Suprapubic skin (tissue), 4 donors: ENCODE measurements around the gene PTP4A2. TPM values are rescaled to one million over a fixed set of nuclear protein-coding genes. Genes with fewer than 3 reads are reported as not detected.
"Not testable (repeated sequence)": the region's sequence is repeated elsewhere in the genome, so short reads cannot be mapped to it uniquely, and the experiment has no call there.

Experiments
- DNase-seq, 2 donors: peaks; one replicate each; pipeline ENCODE4 v3.0.0-alpha.2; 2019; ENCODE audit warnings: low spot score in 2 of 2
- H3K27ac ChIP-seq: fragments of 200-600 bp; sonication (generic); one replicate; pipeline ENCODE4 v1.5.1; 2019
- H3K27me3 ChIP-seq: fragments of 200-600 bp; sonication (generic); one replicate; pipeline ENCODE4 v1.5.1; 2019
- H3K36me3 ChIP-seq: fragments of 200-600 bp; sonication (generic); one replicate; pipeline ENCODE4 v1.5.1; 2019
- H3K4me1 ChIP-seq: fragments of 200-600 bp; sonication (generic); one replicate; pipeline ENCODE4 v1.5.1; 2019
- H3K4me3 ChIP-seq: fragments of 200-600 bp; sonication (generic); one replicate; pipeline ENCODE4 v1.5.1; 2019; ENCODE audit warnings: mild to moderate bottlenecking
- H3K9me3 ChIP-seq: fragments of 200-600 bp; sonication (generic); one replicate; pipeline ENCODE4 v1.5.1; 2019
- EP300 ChIP-seq: sonication (generic); formaldehyde crosslinking; IDR thresholded peaks from one replicate; pipeline ENCODE4 v1.6.1; 2017; ENCODE audit warnings: antibody characterized with exemption
- POLR2A ChIP-seq, 2 donors: fragments of 450-650 bp; IDR thresholded peaks; one replicate each; pipeline ENCODE4 v1.6.1; 2017; ENCODE audit warnings: antibody characterized with exemption in 2 of 2, mild to moderate bottlenecking in 2 of 2, moderate library complexity in 2 of 2
- POLR2AphosphoS5 ChIP-seq, 3 donors: sonication (generic); formaldehyde crosslinking; IDR thresholded peaks; one replicate each; pipeline ENCODE4 v1.6.1; 2017; ENCODE audit warnings: antibody characterized with exemption in 3 of 3
- WGBS: methylation state at CpG from one replicate; pipeline ENCODE4 v1.1.5; 2018; 5-methylcytosine and 5-hydroxymethylcytosine counted together
- total RNA-seq, 4 donors: library from RNA; depleted of rRNA; stranded (reverse); fragments of >200 nt; gene quantifications; one replicate each; pipeline ENCODE4 v1.1.0, GENCODE V29; 2016
- TF ChIP-seq, protein P1 (sequence below), 2 donors: fragments of 200-600 bp in 1 of 2; fragments of 450-650 bp in 1 of 2; sonication (generic) in 1 of 2; IDR thresholded peaks; one replicate each; pipeline ENCODE4 v1.5.1; 2016 to 2019; ENCODE audit warnings: antibody characterized with exemption in 2 of 2, mild to moderate bottlenecking in 1 of 2, moderate library complexity in 1 of 2

PTP4A2 gene
- total RNA-seq, 4 donors from 2014 or later: 97.2 to 147 (median 121) TPM

DNA sequence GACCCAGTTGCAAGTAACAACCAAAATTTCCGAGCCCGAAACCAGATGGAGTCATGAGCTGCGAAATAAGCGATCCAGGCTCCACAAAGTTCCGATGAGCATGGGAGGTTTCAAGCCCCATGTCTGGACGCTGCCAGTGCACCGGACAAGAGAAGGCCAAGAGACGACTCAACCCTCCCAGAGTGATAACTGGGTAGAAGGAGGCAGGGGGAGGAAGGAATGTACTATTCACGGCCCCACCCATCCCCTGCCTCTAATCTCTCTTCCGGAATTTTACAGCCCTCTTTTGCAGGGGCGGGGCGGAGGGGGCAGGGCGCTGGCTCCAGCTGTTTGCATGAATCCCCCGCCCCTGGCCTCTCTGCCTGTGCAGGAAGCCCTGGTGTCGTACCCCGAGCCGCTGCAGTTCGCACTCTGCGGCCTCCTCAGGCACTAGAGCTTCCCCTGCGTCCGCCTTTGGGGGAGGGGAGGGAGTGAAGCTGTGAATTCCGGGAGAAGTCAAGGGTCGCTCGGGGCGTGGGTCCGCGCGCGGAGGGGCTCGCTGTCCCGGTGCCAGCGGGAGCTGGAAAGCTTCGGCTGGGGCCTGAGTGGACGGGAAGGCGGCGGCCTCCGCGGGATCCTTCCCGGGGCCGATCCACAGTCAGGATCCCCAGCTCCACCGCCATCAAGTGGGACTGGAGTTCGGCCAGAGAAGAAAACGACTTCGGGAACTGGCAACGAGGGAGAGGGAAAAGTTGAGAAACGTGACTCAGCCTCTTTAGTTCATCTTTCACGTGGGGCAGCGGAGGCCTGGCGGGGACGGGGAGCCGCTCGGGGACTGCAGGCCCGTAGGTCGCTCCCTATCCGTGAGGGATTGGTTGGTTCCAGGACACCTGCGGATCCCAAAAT, 6.3 kb upstream of the PTP4A2 start:
- Histone ChIP-seq H3K4me3 (peak overlapping the region; percentile 47), H3K36me3 (no peaks in the 10 kb centered on the region), H3K27ac (peak overlapping the region; percentile 96), H3K9me3 (no peaks in the 10 kb centered on the region), H3K27me3 (no peaks in the 10 kb centered on the region), H3K4me1 (peaks cover 33% of the 10 kb centered on the region)
- WGBS: 7% methylated on average over 31 of the region's 56 CpGs
- DNase-seq: peak; percentile 94 to 95
- peak in 1 of 3 donors; percentile 65 for TF ChIP-seq POLR2AphosphoS5 (IDR thresholded peaks at IDR 0.05)
- no peak for TF ChIP-seq EP300
- peak in 1 of 2 donors; percentile 41 for TF ChIP-seq POLR2A (IDR thresholded peaks at IDR 0.05)
- TF ChIP-seq, protein P1, sequence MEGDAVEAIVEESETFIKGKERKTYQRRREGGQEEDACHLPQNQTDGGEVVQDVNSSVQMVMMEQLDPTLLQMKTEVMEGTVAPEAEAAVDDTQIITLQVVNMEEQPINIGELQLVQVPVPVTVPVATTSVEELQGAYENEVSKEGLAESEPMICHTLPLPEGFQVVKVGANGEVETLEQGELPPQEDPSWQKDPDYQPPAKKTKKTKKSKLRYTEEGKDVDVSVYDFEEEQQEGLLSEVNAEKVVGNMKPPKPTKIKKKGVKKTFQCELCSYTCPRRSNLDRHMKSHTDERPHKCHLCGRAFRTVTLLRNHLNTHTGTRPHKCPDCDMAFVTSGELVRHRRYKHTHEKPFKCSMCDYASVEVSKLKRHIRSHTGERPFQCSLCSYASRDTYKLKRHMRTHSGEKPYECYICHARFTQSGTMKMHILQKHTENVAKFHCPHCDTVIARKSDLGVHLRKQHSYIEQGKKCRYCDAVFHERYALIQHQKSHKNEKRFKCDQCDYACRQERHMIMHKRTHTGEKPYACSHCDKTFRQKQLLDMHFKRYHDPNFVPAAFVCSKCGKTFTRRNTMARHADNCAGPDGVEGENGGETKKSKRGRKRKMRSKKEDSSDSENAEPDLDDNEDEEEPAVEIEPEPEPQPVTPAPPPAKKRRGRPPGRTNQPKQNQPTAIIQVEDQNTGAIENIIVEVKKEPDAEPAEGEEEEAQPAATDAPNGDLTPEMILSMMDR (IDR thresholded peaks at IDR 0.05): no peak

DNA sequence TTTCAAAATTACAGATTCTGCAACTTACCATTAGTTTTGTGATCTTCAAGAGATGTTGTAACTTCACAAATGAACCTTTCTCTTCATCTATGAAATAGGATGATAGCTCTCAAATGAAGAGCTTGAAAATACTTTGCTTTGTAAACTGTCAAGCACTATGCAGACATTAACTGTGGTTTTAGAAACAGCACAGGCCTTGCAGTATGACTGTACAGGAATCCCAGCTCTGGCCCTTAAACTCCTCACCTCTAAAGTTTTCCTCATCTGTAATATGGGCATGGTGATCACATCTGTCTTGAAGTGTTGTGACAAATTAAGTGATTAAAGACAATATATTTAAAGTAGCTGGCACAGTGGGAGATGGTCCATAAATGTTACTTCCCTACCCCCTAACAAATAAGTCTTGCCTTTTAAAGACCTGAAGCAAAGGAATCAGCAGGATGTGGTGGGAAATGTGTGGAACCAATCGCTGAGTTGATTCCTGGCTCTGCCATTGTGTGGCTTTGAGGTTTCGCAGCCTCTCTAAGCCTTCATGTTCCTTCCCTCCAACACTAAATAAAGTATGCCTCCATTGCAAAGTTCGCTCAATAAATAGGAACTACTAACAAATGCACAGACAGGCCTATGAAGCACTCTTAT, 5.5 kb upstream of the PTP4A2 start:
- DNase-seq: no peak
- Histone ChIP-seq H3K36me3 (no peaks in the 10 kb centered on the region), H3K9me3 (no peaks in the 10 kb centered on the region), H3K4me3 (peak overlapping the region; percentile 47), H3K4me1 (peaks cover 41% of the 10 kb centered on the region), H3K27ac (peak overlapping the region; percentile 96), H3K27me3 (no peaks in the 10 kb centered on the region)
- TF ChIP-seq EP300: no peak
- no peak for TF ChIP-seq POLR2AphosphoS5 (IDR thresholded peaks at IDR 0.05)
- TF ChIP-seq POLR2A (IDR thresholded peaks at IDR 0.05): no peak
- TF ChIP-seq, protein P1 (IDR thresholded peaks at IDR 0.05): no peak
- WGBS: 63% methylated on average over 3 of the region's 3 CpGs

DNA sequence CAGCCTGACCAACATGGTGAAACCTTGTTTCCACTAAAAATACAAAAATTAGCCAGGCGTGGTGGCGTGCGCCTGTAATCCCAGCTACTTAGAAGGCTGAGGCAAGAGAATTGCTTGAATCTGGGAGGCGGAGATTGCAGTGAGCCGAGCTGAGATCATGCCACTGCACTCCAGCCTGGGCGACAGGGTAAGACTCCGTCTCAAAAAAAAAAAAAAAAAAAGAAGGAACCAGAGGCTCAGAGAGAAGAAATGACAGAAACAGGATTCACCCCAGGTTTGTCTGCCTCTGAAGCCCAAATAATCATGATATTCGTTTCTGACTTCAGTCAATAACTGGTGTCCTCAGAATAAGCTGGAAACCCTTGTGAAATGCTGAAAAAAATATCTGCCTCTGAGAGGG, 3.9 kb upstream of the PTP4A2 start:
- peaks cover 45% of the 10 kb centered on the region for H3K4me1 ChIP-seq
- not testable (repeated sequence) for H3K36me3 ChIP-seq, H3K9me3 ChIP-seq, H3K27ac ChIP-seq, H3K4me3 ChIP-seq, DNase-seq, H3K27me3 ChIP-seq
- WGBS: 77% methylated on average over 8 of the region's 8 CpGs

DNA sequence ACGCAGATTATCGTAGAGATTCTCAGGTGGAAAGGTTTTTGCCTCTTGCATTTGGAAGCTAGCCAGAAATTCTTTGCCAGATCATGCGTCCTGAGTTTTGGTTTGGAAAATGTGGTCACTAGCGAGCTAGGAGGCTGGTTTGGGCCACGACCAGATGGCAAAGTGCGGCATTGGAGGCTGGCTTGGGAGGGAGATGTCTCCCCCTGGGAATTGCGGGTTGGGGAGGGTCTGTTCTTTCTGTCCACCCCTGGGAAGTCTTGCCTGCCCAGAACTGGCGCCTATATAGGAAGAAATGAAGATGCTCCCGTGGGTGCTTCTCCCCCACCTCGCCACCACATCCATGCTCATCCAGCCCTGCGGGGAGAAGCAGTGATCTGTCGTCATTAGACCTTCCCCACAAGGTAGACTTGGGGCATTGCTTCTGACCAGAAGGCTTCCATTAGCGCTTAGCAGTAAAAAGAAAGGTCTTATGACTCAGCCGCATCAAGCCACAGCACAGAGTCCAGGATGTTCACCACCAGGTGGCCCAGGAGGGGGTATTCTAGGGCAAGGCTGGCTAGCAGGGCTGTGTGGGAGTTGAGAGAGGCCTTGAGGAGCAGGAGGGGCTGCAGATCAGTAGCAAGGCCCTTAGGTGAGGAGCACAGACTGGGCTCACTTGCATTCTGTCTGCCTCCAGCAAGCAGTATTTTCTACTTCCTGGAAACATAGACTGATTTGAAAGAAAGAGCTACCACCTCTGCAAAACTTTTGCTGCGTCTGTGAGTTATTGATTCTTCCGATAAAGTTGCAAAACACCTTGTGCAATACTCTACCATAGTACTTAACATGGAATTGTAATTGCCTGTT, 1.5 kb upstream of the PTP4A2 start:
- peak overlapping the region; percentile 97 for H3K27ac ChIP-seq
- TF ChIP-seq, protein P1 (IDR thresholded peaks at IDR 0.05): peak; percentile 14 to 33
- no peak for TF ChIP-seq POLR2A (IDR thresholded peaks at IDR 0.05)
- TF ChIP-seq EP300: no peak
- TF ChIP-seq POLR2AphosphoS5 (IDR thresholded peaks at IDR 0.05): no peak
- no peaks in the 10 kb centered on the region for H3K9me3 ChIP-seq
- H3K27me3 ChIP-seq: no peaks in the 10 kb centered on the region
- H3K4me3 ChIP-seq: no peak overlapping the region
- peaks cover 60% of the 10 kb centered on the region for H3K4me1 ChIP-seq
- DNase-seq: no peak
- no peaks in the 10 kb centered on the region for H3K36me3 ChIP-seq
- WGBS: 63% methylated on average over 15 of the region's 16 CpGs

DNA sequence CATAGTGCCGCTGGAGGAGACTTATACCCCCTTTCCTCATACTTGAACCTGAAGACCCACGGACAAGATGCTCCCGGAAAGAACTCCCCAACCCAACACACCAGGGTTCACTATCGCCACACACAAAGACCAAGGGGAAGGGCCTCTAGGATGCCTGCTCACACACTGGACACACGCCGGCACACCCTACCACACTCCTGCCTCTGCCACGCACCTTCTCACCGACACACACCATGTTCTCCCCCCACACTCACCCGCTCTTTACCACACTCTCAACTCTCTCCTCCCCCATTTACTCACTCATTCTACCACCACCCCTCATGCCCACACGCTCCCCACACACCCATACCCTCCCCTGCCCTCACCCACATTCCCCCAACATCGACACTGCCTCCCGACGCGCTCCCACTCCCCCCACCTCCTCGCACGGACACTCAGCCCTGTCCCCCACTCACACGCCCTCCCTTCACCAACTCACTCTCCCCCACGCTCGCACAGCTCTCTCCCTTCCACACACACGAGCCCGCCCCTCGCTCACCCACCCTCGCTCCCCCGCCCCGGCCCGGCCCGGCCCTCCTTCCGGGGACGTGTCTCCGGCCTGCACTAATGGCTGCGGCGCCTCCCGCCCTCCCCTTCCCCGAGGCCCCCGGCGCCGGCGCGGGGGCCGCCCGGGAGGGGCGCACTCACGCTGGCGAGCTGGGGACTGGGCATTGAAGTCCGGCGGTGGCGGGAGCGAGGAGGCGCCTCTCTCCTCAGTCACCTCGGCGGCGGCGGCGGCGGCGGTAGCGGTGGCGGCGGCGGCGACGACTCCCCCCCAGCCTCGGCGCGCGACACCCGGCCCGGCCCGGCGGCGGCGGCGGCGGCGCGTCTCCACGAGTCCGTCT, 626 bp downstream of the PTP4A2 start:
- Histone ChIP-seq H3K4me3 (peak overlapping the region; percentile 82), H3K27me3 (no peaks in the 10 kb centered on the region), H3K27ac (peak overlapping the region; percentile 97), H3K4me1 (peaks cover 69% of the 10 kb centered on the region), H3K9me3 (no peaks in the 10 kb centered on the region), H3K36me3 (no peaks in the 10 kb centered on the region)
- under 1% methylated on average over 32 of the region's 78 CpGs for WGBS
- DNase-seq: peak; percentile 89 to 90
- TF ChIP-seq, protein P1 (IDR thresholded peaks at IDR 0.05): no peak
- no peak for TF ChIP-seq POLR2A (IDR thresholded peaks at IDR 0.05)
